Mucosa of rectum (tissue), 2 donors: ENCODE measurements around the gene SH3TC1.

Experiments used
- H3K27ac ChIP-seq, 2 donors: one replicate each; pipeline ENCODE4 v1.7.0; 2013; ENCODE audit warnings: inconsistent platforms in 2 of 2, low read depth in 2 of 2, low read length in 2 of 2
- H3K27me3 ChIP-seq, 2 donors: one replicate each; pipeline ENCODE4 v1.7.0; 2013; ENCODE audit warnings: low read length in 2 of 2; ENCODE audit not compliant: control insufficient read depth in 2 of 2, insufficient read depth in 2 of 2
- H3K36me3 ChIP-seq, 2 donors: one replicate each; pipeline ENCODE4 v1.7.0; 2013; ENCODE audit warnings: low read length in 2 of 2; ENCODE audit not compliant: control insufficient read depth in 2 of 2, insufficient read depth in 2 of 2
- H3K4me1 ChIP-seq, 2 donors: one replicate each; pipeline ENCODE4 v1.7.0; 2013; ENCODE audit warnings: low read length in 2 of 2, mild to moderate bottlenecking in 1 of 2; ENCODE audit not compliant: control insufficient read depth in 2 of 2, insufficient read depth in 2 of 2
- H3K4me3 ChIP-seq, 2 donors: one replicate each; pipeline ENCODE4 v1.7.0; 2013; ENCODE audit warnings: low read length in 2 of 2
- H3K9ac ChIP-seq, 2 donors: one replicate each; pipeline ENCODE4 v1.7.0; 2013; ENCODE audit warnings: low read length in 2 of 2, low read depth in 1 of 2, mild to moderate bottlenecking in 1 of 2
- H3K9me3 ChIP-seq, 2 donors: one replicate each; pipeline ENCODE4 v1.7.0; 2013; ENCODE audit warnings: low read length in 2 of 2; ENCODE audit not compliant: control insufficient read depth in 2 of 2
- donor health status: healthy.
- donor health status: Normal muscosa, but diverticular disease.

SH3TC1 gene

DNA sequence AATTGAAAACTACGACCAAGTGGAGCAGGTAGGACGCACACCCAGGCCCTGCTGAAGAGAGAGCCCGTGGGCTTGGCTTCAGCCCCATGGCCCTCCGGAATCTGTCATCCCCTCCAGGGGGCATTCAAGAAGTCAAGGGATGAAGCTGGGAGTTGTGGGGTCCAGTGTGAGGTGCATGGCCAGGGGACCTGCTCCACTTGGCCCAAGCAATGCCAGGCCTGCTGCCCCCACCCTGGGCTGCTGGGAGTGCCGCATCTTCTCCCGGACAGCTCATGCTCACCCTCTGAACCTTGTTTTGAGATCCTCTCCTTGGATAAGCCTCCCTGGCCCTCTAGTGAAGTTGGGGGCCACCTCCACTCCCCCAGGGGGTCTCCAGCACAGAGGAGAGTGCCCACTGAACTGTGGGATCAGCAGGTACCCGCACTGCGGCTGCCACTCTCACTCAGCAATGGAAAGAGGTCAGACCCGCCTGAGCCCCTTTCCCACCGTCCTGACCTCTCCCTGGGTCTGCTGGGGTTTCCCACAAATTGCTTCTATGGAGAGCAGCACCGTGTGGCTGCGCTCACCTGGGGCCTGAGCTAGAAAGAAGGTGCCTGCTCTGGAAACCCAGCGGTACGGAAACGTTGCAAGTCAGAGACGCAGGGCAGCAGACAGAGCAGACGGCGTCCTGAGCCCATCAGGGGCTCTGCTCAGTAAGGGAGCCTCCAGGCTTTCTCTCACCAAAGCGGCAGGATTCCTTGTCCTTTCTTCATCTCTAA is 35.5 kb upstream of the SH3TC1 start:
- no peaks in the 10 kb centered on the region for H3K27me3 ChIP-seq
- no peak overlapping the region for H3K4me3 ChIP-seq
- H3K9ac ChIP-seq: no peak overlapping the region
- no peak overlapping the region for H3K27ac ChIP-seq
- H3K9me3 ChIP-seq: peaks cover 0 to 5% of the 10 kb centered on the region in 2 donors
- H3K36me3 ChIP-seq: no peaks in the 10 kb centered on the region
- H3K4me1 ChIP-seq: peaks cover 8 to 13% of the 10 kb centered on the region in 2 donors

DNA sequence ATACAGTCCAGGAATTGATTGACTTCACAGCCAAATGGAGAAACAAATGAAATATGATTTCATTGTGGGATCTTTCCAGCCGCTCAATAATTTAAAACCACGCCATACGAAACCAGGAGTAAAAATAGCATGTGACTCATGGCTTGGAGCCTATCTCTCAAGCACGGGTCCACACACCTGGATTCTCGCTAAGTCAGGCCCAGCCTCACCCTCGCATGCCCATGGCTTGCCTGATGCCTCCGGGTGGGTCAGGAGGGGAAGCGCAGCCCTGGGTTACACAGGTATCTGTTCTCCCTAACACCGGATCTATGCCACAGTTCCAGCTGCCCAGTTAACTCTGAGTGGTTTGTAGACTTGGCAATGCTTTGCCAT is 34.9 kb upstream of the SH3TC1 start:
- H3K4me1 ChIP-seq: peaks cover 8 to 10% of the 10 kb centered on the region in 2 donors
- no peak overlapping the region for H3K27ac ChIP-seq
- H3K9ac ChIP-seq: no peak overlapping the region
- H3K36me3 ChIP-seq: no peaks in the 10 kb centered on the region
- H3K27me3 ChIP-seq: no peaks in the 10 kb centered on the region
- peaks cover 0 to 8% of the 10 kb centered on the region in 2 donors for H3K9me3 ChIP-seq
- no peak overlapping the region for H3K4me3 ChIP-seq

DNA sequence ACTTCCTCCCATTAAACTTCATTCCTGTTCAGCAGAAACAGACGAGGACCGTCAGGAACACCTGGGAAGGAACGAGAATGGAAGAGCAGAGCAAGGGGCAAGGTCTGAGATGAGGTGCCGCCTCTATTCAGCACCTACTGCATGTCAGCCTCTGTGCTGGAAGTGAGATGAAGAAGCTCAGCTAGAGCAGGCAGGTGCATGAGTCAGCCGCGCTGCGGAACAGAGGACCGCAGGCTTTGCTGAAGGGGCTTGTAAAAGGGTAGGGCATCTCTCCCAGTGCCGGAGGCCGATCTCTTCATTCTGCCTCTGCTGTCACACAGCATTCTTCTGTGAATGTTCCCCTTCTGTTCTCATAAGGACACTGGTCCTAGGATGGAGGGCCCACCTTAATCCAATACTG is 34.4 kb upstream of the SH3TC1 start:
- H3K4me3 ChIP-seq: no peak overlapping the region
- no peaks in the 10 kb centered on the region for H3K36me3 ChIP-seq
- H3K27me3 ChIP-seq: no peaks in the 10 kb centered on the region
- H3K27ac ChIP-seq: no peak overlapping the region
- H3K9ac ChIP-seq: no peak overlapping the region
- peaks cover 0 to 8% of the 10 kb centered on the region in 2 donors for H3K9me3 ChIP-seq
- H3K4me1 ChIP-seq: peaks cover 3 to 5% of the 10 kb centered on the region in 2 donors

- Histone ChIP-seq H3K9ac (no peak overlapping the region), H3K4me3 (no peak overlapping the region), H3K36me3 (no peaks in the 10 kb centered on the region), H3K27me3 (no peaks in the 10 kb centered on the region), H3K4me1 (no peaks in the 10 kb centered on the region), H3K27ac (no peak overlapping the region), H3K9me3 (peaks cover 0 to 8% of the 10 kb centered on the region in 2 donors)
Observed at GRCh38 chr4:8165374-8165896, 33.7 kb upstream of the SH3TC1 start.

DNA sequence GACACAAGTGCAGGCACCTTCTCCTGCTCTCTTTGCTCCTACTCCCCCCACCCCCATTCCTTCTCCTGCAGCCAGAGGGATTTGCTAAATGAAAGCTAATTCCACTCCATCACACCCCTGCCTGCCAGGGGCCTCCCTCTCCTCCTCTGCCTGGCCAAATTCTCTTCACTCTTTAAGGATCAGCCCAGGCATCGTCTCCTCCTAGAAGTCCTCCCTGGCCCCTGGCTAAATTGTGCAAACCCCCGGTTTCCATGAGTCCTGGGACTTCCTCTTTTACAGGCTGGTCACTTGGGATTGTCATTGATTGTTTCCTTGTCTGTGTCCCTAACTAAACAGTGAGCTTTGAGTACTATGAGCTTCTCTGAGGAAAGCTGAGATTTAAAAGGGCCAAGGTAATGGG is 31.8 kb upstream of the SH3TC1 start:
- H3K36me3 ChIP-seq: no peaks in the 10 kb centered on the region
- H3K9me3 ChIP-seq: peaks cover 0 to 8% of the 10 kb centered on the region in 2 donors
- no peaks in the 10 kb centered on the region for H3K27me3 ChIP-seq
- no peak overlapping the region for H3K4me3 ChIP-seq
- peak overlapping the region in 1 of 2 donors; percentile 29 for H3K27ac ChIP-seq
- no peaks in the 10 kb centered on the region for H3K4me1 ChIP-seq
- H3K9ac ChIP-seq: no peak overlapping the region

DNA sequence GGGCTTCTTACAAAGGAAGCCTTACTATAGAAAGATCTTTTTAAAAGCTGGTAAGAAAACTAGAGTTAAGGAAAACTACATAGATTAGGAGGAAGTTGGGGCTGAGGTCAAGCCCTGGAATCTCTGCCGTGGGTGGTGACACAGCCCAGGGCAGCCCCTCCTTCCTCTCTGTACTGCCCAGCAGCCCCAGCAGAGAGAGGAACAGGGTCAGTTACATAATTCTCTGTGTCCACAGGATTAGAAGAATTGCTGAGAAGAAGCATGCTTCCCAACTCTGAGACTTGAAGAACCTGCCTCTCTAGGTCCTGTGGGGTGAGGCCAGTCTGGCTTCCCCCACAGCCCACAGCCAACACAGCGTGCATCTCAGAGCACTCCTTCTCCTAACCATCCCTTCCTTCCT is 31.3 kb upstream of the SH3TC1 start:
- H3K4me3 ChIP-seq: no peak overlapping the region
- peaks cover 0 to 8% of the 10 kb centered on the region in 2 donors for H3K9me3 ChIP-seq
- no peaks in the 10 kb centered on the region for H3K36me3 ChIP-seq
- no peaks in the 10 kb centered on the region for H3K27me3 ChIP-seq
- no peak overlapping the region for H3K9ac ChIP-seq
- H3K4me1 ChIP-seq: no peaks in the 10 kb centered on the region
- peak overlapping the region in 1 of 2 donors; percentile 29 for H3K27ac ChIP-seq

- H3K9ac ChIP-seq: no peak overlapping the region
- H3K27me3 ChIP-seq: no peaks in the 10 kb centered on the region
- H3K36me3 ChIP-seq: no peaks in the 10 kb centered on the region
- H3K27ac ChIP-seq: no peak overlapping the region
- no peaks in the 10 kb centered on the region for H3K4me1 ChIP-seq
- H3K4me3 ChIP-seq: no peak overlapping the region
- H3K9me3 ChIP-seq: peaks cover 0 to 8% of the 10 kb centered on the region in 2 donors
Observed at GRCh38 chr4:8168232-8168631, 30.9 kb upstream of the SH3TC1 start.

GRCh38 chr4:8168832-8169598 is 30.1 kb upstream of the SH3TC1 start:
- Histone ChIP-seq H3K9me3 (peaks cover 0 to 8% of the 10 kb centered on the region in 2 donors), H3K36me3 (no peaks in the 10 kb centered on the region), H3K9ac (no peak overlapping the region), H3K27ac (no peak overlapping the region), H3K4me1 (no peaks in the 10 kb centered on the region), H3K27me3 (no peaks in the 10 kb centered on the region), H3K4me3 (no peak overlapping the region)

GRCh38 chr4:8169763-8170162 is 29.3 kb upstream of the SH3TC1 start:
- H3K9ac ChIP-seq: no peak overlapping the region
- no peak overlapping the region for H3K4me3 ChIP-seq
- H3K27me3 ChIP-seq: no peaks in the 10 kb centered on the region
- no peak overlapping the region for H3K27ac ChIP-seq
- H3K9me3 ChIP-seq: peaks cover 0 to 8% of the 10 kb centered on the region in 2 donors
- no peaks in the 10 kb centered on the region for H3K36me3 ChIP-seq
- H3K4me1 ChIP-seq: no peaks in the 10 kb centered on the region

DNA sequence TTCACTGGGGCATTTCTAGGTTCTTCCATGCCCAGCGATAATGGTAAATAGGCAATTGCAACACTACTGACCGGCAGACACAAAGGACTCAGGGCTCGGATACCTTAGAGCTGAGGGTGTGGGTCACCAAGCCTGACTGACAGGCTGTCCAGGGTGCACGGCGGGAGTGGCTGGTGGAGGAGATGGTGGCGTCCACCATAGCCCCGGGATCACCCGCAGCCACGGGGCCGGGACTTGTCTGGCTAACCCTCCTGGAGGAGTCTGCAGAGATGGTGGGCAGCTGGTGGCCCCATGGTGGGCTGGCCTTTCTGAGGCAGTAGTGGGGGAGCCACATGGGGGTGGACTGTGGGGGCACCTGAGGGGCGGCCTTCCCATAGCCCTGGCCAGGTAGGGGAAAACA is 28.7 kb upstream of the SH3TC1 start:
- H3K4me3 ChIP-seq: no peak overlapping the region
- H3K9ac ChIP-seq: no peak overlapping the region
- no peaks in the 10 kb centered on the region for H3K36me3 ChIP-seq
- no peaks in the 10 kb centered on the region for H3K27me3 ChIP-seq
- no peaks in the 10 kb centered on the region for H3K4me1 ChIP-seq
- peaks cover 0 to 8% of the 10 kb centered on the region in 2 donors for H3K9me3 ChIP-seq
- no peak overlapping the region for H3K27ac ChIP-seq
